ENCODE measurements around the gene KHDRBS2. TPM values are rescaled to one million over a fixed set of nuclear protein-coding genes. Genes with fewer than 3 reads are reported as not detected.

The KHDRBS2 gene
- total RNA-seq, 1 experiment from 2014 or later, result not detected

- TF ChIP-seq EZH2 (IDR thresholded peaks at IDR 0.05; ENCODE audit: borderline replicate concordance, low read depth, low read length, poor library complexity, severe bottlenecking) (no peak), CTCF (conservative IDR thresholded peaks at IDR 0.05; ENCODE audit: low read depth, low read length) (no peak)
- CTCF ChIA-PET, result no interaction called here
- DNase-seq (ENCODE audit: low spot score), result no peak
- H3K27me3 ChIP-seq (replicated peaks; ENCODE audit: insufficient read depth, low read depth, low read length, poor library complexity), result no peaks in the 10 kb centered on the region
- no peak overlapping the region for H3K27ac ChIP-seq (ENCODE audit: low read depth, low read length, poor library complexity, severe bottlenecking)
- intact Hi-C loops (cut with micrococcal nuclease; ENCODE audit: unreplicated experiment), result no loop called here
- no peaks in the 10 kb centered on the region for H3K4me1 ChIP-seq (ENCODE audit: insufficient read depth, low read length, poor library complexity, severe bottlenecking)
- no peaks in the 10 kb centered on the region for H3K36me3 ChIP-seq (ENCODE audit: insufficient read depth, low read length, poor library complexity, severe bottlenecking)
- POLR2A ChIA-PET (ENCODE audit: low non-redundant PET), result no interaction called here
- H3K4me3 ChIP-seq (ENCODE audit: low read depth, low read length, poor library complexity, severe bottlenecking), result no peak overlapping the region
- peaks cover 42% of the 10 kb centered on the region for H3K9me3 ChIP-seq (ENCODE audit: low read depth, low read length, poor library complexity, severe bottlenecking)
- BruUV-seq (replicated peaks), result no TSS peak
These were observed 56.8 kb downstream of the KHDRBS2 start for GRCh38 chr6:62229231-62229630.

GRCh38 chr6:62217866-62218265, 68.2 kb downstream of the KHDRBS2 start:
- TF ChIP-seq CTCF (conservative IDR thresholded peaks at IDR 0.05; ENCODE audit: low read depth, low read length), result no peak
- TF ChIP-seq EZH2 (IDR thresholded peaks at IDR 0.05; ENCODE audit: borderline replicate concordance, low read depth, low read length, poor library complexity, severe bottlenecking), result no peak
- BruUV-seq (replicated peaks), result no TSS peak
- CTCF ChIA-PET, result no interaction called here
- Histone ChIP-seq H3K27ac (ENCODE audit: low read depth, low read length, poor library complexity, severe bottlenecking) (no peak overlapping the region), H3K4me3 (ENCODE audit: low read depth, low read length, poor library complexity, severe bottlenecking) (no peak overlapping the region), H3K9me3 (ENCODE audit: low read depth, low read length, poor library complexity, severe bottlenecking) (peaks cover 19% of the 10 kb centered on the region), H3K27me3 (replicated peaks; ENCODE audit: insufficient read depth, low read depth, low read length, poor library complexity) (no peaks in the 10 kb centered on the region), H3K4me1 (ENCODE audit: insufficient read depth, low read length, poor library complexity, severe bottlenecking) (no peaks in the 10 kb centered on the region), H3K36me3 (ENCODE audit: insufficient read depth, low read length, poor library complexity, severe bottlenecking) (no peaks in the 10 kb centered on the region)
- POLR2A ChIA-PET (ENCODE audit: low non-redundant PET), result no interaction called here
- DNase-seq (ENCODE audit: low spot score), result no peak
- intact Hi-C loops (cut with micrococcal nuclease; ENCODE audit: unreplicated experiment), result no loop called here

- CTCF ChIA-PET, result no interaction called here
- no peak for TF ChIP-seq CTCF (conservative IDR thresholded peaks at IDR 0.05; ENCODE audit: low read depth, low read length)
- no peak for TF ChIP-seq EZH2 (IDR thresholded peaks at IDR 0.05; ENCODE audit: borderline replicate concordance, low read depth, low read length, poor library complexity, severe bottlenecking)
These were observed 83.9 kb downstream of the KHDRBS2 start for GRCh38 chr6:62202078-62202477.

More at GRCh38 chr6:62202078-62202477, 83.9 kb downstream of the KHDRBS2 start:
- POLR2A ChIA-PET (ENCODE audit: low non-redundant PET), result no interaction called here
- H3K4me3 ChIP-seq (ENCODE audit: low read depth, low read length, poor library complexity, severe bottlenecking), result no peak overlapping the region
- no peak for DNase-seq (ENCODE audit: low spot score)
- H3K9me3 ChIP-seq (ENCODE audit: low read depth, low read length, poor library complexity, severe bottlenecking), result peaks cover 15% of the 10 kb centered on the region
- H3K4me1 ChIP-seq (ENCODE audit: insufficient read depth, low read length, poor library complexity, severe bottlenecking), result no peaks in the 10 kb centered on the region
- BruUV-seq (replicated peaks), result no TSS peak
- H3K36me3 ChIP-seq (ENCODE audit: insufficient read depth, low read length, poor library complexity, severe bottlenecking), result no peaks in the 10 kb centered on the region
- intact Hi-C loops (cut with micrococcal nuclease; ENCODE audit: unreplicated experiment), result no loop called here
- H3K27ac ChIP-seq (ENCODE audit: low read depth, low read length, poor library complexity, severe bottlenecking), result no peak overlapping the region
- no peaks in the 10 kb centered on the region for H3K27me3 ChIP-seq (replicated peaks; ENCODE audit: insufficient read depth, low read depth, low read length, poor library complexity)
